GM19023 (cell line): ENCODE measurements around the gene TSPAN6.

ENCODE experiments used
- ATAC-seq: cut with Tn5 transposase; IDR thresholded peaks from one replicate; pipeline ENCODE4 v1.9.1; 2021; ENCODE audit warnings: mild to moderate bottlenecking, moderate library complexity; ENCODE audit not compliant: unreplicated experiment

TSPAN6 gene

DNA sequence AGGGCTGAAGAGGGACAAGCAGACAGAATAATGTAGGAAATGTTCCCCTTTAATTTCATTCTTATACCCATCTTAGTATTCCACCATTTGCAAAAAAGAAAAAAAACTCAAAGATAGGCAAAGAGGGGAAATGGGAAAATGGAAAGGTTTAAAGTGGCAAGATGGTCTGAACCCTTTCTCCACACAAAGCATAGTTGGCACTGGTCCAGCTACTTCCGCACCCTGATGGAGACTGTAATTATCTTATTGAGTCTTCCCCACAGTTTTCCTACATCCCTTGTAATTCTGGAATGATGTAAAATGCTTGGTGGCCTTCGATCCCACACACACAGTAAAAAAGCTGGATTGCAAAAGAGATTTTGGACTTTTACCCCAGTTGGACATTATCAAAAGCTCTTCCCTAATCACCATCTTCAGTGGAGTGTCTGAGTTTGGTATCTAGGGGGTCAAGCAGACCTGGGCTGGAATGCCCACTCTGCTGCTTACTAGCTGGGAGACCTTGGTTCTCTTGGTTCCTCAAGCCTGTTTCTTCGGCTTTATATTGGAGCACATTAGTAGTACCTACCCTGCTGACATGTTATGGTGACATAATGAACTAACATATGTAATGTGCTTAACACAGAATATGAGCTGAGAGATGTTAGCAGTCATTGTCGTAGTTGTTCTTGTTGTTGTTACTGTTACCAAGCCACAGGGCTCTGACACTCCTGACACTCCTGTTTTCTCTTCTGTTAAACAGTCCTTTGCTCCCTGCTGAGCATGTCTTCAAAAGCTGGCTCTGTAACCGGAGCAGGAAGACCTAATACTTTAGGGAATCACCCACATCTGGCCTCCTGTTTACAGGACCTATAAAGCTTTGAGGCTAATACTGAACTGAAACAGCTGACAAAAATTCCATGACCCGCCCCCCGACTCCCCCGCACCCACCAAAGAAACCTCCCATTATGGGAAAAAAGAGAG, 12.1 kb upstream of the TSPAN6 start:
- no peak for ATAC-seq

DNA sequence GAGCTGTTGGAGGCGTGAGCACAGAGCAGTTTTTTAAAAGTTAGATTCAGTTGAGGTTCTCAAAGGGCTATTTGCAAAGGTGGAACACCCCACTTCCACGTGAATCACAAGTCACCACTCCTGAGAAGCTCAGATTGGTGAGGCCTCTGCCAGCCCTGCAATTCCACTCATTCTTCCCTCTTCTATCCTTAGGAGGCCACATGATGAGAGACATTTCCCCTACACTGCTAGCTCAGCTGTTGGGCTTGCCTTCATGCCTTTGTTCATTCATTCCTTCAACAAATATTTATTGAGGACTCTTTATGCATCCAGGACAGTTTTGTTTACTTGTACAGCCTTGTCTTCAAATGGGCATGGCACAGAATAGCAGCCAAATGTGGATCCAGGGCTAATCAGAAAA, 11.1 kb upstream of the TSPAN6 start:
- ATAC-seq = no peak

DNA sequence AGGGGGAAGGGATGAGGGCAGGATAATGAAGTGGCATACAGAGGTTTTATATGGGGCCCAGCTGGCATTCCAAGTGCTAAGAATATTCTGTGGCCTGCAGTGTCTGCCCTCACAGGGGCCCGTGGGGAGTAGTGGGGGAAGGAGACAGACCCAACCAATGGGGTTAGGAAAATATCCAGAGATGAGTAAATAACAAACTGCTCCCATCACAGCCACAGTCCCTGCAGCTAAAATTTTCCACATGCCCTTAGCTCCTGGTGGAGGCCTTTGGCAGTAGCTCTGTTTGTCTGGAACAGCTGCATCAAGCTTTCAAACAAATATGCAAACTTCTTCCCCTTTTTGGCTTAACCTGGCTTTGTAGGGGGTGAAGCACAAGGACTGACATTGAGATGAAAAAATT, 10.5 kb upstream of the TSPAN6 start:
- ATAC-seq = no peak

DNA sequence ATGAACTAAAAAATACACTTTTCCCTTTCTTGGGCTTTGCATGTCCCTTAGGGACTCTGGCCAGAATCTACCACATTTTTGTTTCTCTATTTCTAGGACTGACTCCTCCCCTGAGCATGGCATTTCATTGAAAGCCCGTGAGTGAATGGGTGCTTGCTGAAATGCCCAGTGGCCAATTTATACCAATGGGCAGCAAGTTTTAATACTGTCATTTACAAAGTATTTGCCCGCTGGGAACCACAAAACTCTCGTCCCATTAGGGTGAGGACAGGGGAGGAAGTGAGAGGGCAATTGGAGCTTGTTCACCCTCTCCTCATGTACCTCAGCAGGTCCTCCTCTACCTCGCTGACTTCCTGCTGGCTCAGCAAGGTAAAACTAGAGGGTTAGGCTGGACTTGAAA, 8.5 kb upstream of the TSPAN6 start:
- no peak for ATAC-seq

DNA sequence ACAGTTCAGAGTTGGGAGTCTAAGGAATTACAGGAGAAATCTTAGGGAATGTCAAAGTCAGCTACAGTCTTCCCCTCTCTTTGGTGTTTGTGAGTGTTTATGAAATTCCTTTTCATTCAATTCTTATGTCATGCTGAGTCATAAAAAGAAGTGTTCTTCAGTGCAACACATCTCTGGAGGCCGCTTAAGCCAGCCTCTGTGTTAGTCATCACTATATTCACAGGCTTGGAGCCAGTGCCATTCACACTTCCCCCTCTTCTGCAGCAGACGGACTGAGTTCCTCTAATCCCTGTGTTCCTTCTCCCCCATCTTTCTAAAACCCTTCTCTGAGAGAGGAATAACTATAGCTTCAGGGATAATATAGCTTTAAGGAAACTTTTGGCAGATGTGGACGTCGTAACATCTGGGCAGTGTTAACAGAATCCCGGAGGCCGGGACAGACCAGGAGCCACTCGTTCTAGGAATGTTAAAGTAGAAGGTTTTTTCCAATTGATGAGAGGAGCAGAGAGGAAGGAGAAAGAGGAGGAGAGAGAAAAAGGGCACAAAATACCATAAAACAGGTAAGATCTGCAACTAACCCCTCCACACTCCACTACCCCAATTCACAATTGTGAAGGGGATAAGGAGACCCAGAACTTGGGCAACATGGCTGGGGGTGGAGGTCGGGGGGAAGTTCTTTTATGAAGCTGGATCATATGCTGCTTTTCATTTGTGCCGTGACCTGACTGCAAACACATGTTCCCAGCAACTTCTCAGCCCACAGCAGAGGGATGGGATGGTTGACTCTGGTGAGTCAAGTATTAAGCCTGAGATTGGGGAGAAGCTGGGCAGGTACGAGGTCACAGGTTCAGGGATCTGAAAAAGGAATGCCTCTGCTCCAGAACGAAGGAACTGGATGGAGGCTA, 7.6 kb upstream of the TSPAN6 start, which contains the start of gene SRPX2:
TSS of gene SRPX2 (plus strand) at position 244 of the 905 bp plus-strand sequence. CDS start 2,124 bp downstream, outside the sequence.
- ATAC-seq = no peak

DNA sequence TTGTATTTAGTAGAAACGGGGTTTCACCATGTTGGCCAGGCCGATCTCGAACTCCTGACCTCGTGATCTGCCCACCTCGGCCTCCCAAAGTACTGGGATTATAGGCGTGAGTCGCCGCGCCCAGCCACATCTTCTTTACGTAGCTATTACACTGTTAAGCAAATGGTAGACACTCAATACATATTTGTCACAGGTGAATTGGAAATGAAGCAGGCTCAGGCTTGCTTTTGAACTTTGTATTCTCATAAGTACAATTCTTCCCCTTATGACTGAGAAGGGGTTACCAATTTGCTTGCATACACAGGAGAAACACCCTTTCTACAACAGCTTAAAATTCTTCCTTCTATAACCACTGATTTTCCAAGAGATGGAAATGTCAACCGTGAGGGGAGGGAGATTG, 6.6 kb upstream of the TSPAN6 start:
- no peak for ATAC-seq

DNA sequence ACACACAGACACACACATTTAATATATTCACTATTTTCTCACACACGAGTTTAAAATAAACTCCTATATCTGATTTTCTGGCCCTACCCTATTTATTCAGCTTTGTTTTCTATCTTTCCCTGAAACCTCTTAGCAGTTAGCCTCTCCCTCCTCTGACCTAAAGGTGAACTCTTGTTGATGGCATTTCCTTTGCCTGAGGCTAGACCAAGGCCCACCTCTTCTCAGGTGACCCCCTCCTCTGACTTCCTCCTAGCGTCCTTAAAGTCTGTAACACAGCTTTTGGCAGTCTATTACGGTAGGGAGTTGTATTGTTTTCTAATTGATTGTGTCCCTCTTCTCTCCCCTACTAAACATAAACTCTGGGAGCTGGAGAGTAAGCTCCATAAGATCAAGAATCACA, 5.7 kb upstream of the TSPAN6 start:
- no peak for ATAC-seq

DNA sequence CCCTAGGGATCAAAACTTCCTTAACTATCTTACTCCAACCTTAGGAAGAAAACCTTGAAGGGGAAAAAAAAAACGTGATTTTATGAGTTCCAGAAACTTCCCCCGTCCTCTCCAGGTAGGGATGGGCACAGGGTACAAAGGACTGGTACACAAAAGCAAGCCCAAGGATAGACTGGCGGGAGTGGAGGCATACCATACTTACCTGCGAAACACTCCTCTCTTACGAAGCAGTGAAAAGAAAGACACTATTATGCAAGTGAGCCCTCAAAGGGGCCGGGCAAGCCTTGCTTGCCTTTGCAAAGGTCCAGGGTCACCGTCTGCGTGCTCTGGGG, 651 bp downstream of the TSPAN6 start:
- ATAC-seq = no peak

DNA sequence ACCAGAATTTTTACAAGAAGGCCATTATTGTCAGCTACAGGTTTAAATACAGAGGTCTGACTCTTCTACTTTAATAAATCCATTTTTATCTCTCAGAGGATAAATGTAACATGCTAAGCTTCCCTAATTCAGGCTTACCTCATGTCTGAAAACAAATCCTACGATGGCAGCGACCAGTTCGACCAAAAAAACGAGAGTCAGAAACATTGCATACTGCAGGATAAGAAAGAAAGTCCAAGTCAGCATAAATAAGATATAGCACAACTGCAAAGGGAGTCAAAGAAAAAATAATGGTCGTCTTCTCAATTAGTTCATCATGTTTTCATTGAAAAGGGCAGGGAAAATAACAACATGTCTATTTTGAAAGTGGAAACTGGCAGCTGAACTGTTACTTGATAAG, 1.6 kb downstream of the TSPAN6 start:
- ATAC-seq = no peak

DNA sequence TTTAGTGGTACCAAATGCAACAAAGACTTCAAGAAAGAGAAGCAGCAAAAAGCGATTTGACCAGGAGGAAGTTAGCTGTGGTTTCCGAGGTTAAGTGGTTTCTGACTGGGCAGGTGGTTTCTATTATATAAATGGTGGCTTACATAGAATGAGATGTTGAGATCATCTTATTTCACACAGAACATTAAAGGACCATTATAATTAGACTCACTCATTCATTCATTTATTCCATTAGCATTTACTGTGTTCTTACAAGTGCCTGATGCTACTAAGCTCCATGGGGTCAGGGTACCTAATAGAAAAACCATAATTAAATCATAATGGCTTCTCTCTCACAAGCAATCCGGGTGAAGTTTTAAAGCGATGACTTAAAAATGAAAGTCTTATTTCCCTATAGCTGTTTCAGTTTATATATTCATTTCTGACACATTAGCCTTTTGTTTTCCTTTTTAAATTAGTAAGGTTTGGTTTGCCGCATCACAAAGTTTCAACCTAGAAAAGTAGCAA, 10.6 kb downstream of the TSPAN6 start:
- ATAC-seq = peak; percentile 94

DNA sequence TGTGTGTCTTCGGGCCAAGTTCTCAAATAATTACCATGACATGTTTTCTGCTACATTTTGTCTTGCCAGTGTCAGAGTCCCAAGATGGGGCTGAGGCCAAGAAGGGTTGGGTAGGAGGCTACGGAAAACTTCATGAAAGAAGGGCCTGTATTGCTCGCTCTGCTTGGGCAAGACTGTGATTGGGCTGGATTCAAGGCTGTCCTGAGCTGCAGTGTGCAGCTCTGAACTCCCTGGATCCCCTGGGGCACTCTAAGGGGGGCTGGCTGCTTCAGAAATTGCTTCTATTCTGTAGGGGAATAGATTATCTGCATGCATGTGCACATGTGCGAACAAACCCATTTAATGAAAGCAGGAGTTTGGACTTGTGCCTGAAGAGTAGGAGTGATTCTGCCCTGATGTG, 13.6 kb downstream of the TSPAN6 start:
- no peak for ATAC-seq

DNA sequence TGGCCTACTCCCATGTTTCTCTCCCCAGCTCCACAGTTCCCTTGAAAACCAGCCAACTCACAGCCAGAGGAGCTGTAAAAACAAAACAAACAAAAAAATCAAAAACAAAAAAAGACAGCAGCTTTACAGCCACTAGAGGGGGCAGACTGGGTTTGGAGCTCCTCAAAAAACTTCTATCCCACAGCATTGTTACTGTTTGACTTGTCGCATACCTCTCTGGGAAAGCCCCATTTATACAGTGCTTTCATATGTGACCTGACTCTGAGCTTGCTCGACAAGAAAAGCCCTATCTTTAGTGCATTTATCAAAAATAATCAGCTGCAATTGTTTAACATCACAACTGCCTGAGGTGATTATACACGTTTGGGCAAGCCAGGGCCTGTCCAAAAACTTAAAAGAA, 21.6 kb downstream of the TSPAN6 start:
- peak; percentile 99 for ATAC-seq

DNA sequence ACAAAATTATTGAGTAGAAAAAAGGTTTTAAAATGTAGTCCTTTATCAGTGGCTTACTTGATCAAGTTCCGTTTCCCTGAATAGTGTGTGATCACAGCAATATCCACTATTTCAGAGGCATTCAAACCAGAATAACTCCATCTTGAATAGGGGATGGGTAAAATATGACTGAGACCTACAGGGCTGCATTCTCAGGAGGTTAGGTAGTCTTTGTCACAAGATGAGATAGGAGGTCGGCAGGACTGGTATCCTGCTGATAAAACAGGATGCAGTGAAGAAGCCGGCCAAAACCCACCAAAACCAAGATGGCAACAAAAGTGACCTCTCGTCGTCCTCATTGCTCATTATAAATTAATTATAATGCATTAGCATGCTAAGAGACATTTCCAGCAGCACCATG, 24.7 kb downstream of the TSPAN6 start:
- ATAC-seq = no peak

DNA sequence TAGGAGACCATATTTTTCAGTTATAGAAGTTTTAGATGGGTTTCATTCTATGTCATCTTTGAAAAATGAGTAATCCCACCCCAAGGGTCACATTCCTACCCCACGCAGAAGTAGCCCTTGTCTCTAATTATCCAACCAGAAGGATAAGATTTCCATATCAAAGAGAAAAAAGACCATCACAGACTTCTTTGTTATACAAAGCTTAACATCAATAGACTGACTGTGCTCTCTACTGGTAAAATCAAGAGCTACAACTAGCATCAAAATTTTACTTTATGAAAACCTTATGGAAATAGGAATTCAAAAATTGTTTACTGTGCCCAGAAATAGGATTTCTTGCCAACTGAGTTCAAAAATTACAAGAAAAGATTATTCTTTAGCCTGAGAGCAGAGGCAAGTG, 27.0 kb downstream of the TSPAN6 start:
- no peak for ATAC-seq

DNA sequence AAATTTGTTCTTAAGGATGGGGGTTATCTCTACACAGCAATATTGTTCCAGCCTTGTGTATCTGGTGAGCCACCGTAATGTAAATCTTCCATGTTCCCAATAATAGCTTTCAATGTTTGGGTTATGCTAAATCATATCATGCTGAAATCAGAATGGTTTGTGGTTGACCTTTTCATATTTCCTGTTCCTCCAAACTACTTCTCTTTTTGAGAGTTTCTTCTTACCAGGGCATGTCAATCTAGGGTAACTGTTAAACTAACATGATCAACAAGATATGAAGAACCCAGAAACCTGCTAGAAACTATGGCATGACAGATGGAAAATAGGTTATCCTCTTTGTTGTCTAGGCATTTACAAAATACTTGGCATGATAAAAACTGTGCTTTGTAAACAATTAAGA, 29.9 kb downstream of the TSPAN6 start:
- ATAC-seq = no peak

DNA sequence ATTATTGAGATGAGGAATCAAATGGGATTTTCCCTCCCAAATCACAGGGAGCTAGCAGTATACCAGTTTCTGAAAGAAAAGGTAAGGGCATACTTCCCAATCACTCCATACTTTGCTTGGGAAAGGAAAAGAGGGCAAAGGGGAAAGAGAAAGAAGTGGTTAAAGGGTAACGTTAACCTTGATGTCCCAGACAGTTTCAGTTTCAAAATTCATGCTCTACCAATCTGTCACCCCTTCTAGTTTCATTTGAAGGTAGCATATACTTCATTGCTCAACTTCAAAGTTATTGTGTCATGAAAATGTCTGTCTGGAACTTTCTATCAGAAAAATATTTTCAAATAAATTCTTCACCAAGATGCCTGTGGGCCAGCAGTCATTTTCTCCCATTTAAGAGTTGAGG, 35.8 kb downstream of the TSPAN6 start:
- no peak for ATAC-seq

DNA sequence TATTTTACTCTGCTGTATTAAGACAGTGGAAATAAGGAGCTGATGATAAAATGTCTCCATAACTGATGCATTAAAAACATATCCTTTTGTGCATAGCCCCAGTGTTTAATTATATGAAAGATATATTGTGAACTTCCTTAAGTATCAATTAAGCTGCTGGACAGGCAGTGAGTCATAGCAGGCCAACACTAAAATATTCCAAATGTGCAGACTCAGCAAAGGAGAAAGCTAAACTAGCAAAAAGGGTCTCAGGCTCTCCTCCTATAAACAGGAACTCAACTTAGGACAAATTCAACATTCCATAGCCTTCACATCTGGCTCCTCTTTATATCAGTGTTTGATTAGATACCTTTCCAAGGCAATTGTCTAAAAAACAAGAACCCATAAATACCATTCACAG, 36.3 kb downstream of the TSPAN6 start:
- no peak for ATAC-seq

DNA sequence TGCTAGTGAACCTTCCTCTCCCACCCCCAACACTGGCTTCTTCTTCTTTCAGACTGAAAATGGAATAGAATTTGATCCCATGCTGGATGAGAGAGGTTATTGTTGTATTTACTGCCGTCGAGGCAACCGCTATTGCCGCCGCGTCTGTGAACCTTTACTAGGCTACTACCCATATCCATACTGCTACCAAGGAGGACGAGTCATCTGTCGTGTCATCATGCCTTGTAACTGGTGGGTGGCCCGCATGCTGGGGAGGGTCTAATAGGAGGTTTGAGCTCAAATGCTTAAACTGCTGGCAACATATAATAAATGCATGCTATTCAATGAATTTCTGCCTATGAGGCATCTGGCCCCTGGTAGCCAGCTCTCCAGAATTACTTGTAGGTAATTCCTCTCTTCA, 37.1 kb downstream of the TSPAN6 start:
- ATAC-seq = no peak

DNA sequence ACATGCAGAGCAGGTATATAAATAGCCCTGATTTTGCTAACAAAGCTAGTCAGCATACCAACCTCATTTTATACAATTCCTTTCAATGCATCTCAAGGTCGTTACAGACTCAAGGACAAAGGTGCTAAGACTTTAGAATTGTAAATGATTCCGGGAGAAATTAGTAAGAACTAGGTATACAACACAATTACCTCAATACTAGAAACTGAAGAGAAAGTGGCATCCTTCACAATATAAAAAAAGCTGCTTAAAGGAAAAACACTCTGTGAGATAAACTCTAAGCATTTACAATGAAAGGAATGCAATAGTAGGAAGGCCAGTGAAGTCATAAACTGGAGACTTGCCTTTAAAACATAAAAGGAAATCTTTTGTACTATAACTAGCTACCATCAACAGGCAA, 40.0 kb downstream of the TSPAN6 start:
- no peak for ATAC-seq

DNA sequence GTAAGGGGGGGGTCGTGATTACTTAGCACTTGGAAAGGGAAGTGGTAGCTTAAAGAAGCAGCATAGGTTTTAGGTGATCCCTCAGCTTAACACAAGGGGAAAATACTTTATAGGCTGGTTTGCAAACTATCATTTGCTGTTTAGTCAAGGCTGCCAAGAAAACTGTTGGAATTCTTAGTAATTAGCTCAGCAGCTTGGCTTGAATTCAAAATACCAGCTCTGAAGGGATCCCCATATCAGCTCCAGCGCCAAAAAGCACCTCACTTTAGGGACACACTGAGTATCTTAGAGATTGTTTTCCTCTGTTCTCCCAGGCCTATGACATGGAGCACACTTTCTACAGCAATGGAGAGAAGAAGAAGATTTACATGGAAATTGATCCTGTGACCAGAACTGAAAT, 43.0 kb downstream of the TSPAN6 start:
- ATAC-seq = no peak

DNA sequence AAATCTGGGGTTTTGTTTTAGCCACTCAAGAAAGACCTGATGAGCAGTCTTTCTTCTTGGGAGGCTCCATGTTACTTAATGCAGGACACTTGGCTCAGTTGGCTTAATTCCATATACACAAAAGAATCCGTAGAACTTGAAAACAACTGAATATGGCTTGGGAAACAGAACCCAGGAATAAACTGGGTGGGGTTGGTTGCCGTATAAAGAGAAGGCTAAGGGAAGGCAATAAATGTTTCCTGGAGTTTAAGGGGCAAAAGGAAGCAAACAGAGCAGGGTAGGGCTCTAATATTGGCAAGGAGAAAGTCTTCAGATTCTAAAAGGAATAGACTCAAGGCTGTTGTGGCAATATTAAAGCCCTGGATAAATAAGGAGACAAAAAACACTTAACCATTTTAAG, 43.5 kb downstream of the TSPAN6 start:
- ATAC-seq = no peak
